ENCODE measurements around the gene INPP5F.

Gene INPP5F

GRCh38 chr10:119738962-119739361 is 13.1 kb downstream of the INPP5F start:
- no peak for ATAC-seq
- TF ChIP-seq PPARA (CRISPR knock-in tag; IDR thresholded peaks at IDR 0.05; ENCODE audit: borderline replicate concordance) (no peak), ZFP3 (CRISPR knock-in tag; IDR thresholded peaks at IDR 0.05) (no peak), TOX (CRISPR knock-in tag; IDR thresholded peaks at IDR 0.05; ENCODE audit: borderline replicate concordance) (no peak), ESRRG (CRISPR knock-in tag; IDR thresholded peaks at IDR 0.05) (no peak), ISL1 (CRISPR knock-in tag; IDR thresholded peaks at IDR 0.05) (no peak), GLIS3 (CRISPR knock-in tag; IDR thresholded peaks at IDR 0.05) (no peak), CSRNP3 (CRISPR knock-in tag; IDR thresholded peaks at IDR 0.05) (no peak), ARNTL (CRISPR knock-in tag; IDR thresholded peaks at IDR 0.05; ENCODE audit: borderline replicate concordance, low read depth) (no peak), TCF4 (CRISPR knock-in tag; IDR thresholded peaks at IDR 0.05; ENCODE audit: borderline replicate concordance) (no peak), RARB (CRISPR knock-in tag; IDR thresholded peaks at IDR 0.05) (no peak), OSR1 (CRISPR knock-in tag; IDR thresholded peaks at IDR 0.05) (no peak), PATZ1 (CRISPR knock-in tag; IDR thresholded peaks at IDR 0.05; ENCODE audit: borderline replicate concordance) (no peak), ZNF565 (CRISPR knock-in tag; conservative IDR thresholded peaks at IDR 0.05; ENCODE audit: low read depth) (no peak), ZFP30 (CRISPR knock-in tag; IDR thresholded peaks at IDR 0.05) (no peak), CSDC2 (CRISPR knock-in tag; IDR thresholded peaks at IDR 0.05) (no peak), ZC3H10 (CRISPR knock-in tag; IDR thresholded peaks at IDR 0.05) (no peak)
- TF ChIP-seq, protein P1, sequence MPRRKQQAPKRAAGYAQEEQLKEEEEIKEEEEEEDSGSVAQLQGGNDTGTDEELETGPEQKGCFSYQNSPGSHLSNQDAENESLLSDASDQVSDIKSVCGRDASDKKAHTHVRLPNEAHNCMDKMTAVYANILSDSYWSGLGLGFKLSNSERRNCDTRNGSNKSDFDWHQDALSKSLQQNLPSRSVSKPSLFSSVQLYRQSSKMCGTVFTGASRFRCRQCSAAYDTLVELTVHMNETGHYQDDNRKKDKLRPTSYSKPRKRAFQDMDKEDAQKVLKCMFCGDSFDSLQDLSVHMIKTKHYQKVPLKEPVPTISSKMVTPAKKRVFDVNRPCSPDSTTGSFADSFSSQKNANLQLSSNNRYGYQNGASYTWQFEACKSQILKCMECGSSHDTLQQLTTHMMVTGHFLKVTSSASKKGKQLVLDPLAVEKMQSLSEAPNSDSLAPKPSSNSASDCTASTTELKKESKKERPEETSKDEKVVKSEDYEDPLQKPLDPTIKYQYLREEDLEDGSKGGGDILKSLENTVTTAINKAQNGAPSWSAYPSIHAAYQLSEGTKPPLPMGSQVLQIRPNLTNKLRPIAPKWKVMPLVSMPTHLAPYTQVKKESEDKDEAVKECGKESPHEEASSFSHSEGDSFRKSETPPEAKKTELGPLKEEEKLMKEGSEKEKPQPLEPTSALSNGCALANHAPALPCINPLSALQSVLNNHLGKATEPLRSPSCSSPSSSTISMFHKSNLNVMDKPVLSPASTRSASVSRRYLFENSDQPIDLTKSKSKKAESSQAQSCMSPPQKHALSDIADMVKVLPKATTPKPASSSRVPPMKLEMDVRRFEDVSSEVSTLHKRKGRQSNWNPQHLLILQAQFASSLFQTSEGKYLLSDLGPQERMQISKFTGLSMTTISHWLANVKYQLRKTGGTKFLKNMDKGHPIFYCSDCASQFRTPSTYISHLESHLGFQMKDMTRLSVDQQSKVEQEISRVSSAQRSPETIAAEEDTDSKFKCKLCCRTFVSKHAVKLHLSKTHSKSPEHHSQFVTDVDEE (CRISPR knock-in tag; IDR thresholded peaks at IDR 0.05) = no peak

- TF ChIP-seq CREB5 (CRISPR knock-in tag; IDR thresholded peaks at IDR 0.05; ENCODE audit: low read depth) = no peak
- TF ChIP-seq ZFP3 (CRISPR knock-in tag; IDR thresholded peaks at IDR 0.05) = no peak
- no peak for TF ChIP-seq ZNF8 (CRISPR knock-in tag; IDR thresholded peaks at IDR 0.05)
- no peak for TF ChIP-seq ZNF70 (CRISPR knock-in tag; IDR thresholded peaks at IDR 0.05)
- no peak for TF ChIP-seq SNAI2 (CRISPR knock-in tag; IDR thresholded peaks at IDR 0.05)
- TF ChIP-seq ISL1 (CRISPR knock-in tag; IDR thresholded peaks at IDR 0.05) = no peak
- TF ChIP-seq BACH2 (CRISPR knock-in tag; IDR thresholded peaks at IDR 0.05; ENCODE audit: borderline replicate concordance) = no peak
- TF ChIP-seq, protein P2, sequence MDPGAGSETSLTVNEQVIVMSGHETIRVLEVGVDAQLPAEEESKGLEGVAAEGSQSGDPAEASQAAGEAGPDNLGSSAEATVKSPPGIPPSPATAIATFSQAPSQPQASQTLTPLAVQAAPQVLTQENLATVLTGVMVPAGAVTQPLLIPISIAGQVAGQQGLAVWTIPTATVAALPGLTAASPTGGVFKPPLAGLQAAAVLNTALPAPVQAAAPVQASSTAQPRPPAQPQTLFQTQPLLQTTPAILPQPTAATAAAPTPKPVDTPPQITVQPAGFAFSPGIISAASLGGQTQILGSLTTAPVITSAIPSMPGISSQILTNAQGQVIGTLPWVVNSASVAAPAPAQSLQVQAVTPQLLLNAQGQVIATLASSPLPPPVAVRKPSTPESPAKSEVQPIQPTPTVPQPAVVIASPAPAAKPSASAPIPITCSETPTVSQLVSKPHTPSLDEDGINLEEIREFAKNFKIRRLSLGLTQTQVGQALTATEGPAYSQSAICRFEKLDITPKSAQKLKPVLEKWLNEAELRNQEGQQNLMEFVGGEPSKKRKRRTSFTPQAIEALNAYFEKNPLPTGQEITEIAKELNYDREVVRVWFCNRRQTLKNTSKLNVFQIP (CRISPR knock-in tag; IDR thresholded peaks at IDR 0.05; ENCODE audit: borderline replicate concordance, low read depth) = no peak
- TF ChIP-seq ZNF565 (CRISPR knock-in tag; conservative IDR thresholded peaks at IDR 0.05; ENCODE audit: low read depth) = no peak
- no peak for TF ChIP-seq GLIS3 (CRISPR knock-in tag; IDR thresholded peaks at IDR 0.05)
- no peak for ATAC-seq
These were observed 14.2 kb downstream of the INPP5F start for GRCh38 chr10:119740096-119740495.

All from SK-N-SH treated with all-trans-retinoic acid at 6 μM for 48 hours (cell line).